Measurements from ENCODE around the gene FBXO3.

DNA sequence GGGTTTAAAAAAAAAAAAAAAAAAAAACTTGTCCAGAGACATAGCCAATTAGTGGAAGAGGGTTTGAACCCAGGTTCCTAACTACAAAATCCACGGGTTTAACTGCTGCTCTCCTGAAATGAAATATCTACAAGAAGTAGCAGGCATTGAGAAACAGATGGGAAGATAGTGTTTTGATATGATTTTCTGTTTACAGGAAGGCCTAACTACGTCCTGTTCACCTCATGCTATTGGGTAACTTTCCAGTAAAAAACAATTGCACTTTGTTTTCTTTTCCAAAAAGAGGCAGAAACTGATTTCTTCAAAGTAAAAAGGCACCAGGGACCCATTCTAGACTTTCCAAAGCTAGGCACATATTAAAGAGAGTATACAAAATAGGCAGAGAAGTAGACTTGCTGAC, 67.8 kb downstream of the FBXO3 start:
- TF ChIP-seq POLR2AphosphoS5 (IDR thresholded peaks at IDR 0.05; ENCODE audit: low read depth, low read length) (no peak), SIN3A (IDR thresholded peaks at IDR 0.05; ENCODE audit: borderline replicate concordance, insufficient read depth, low read length) (no peak), TAF1 (IDR thresholded peaks at IDR 0.05; ENCODE audit: borderline replicate concordance, insufficient read depth, low read length) (no peak)
- TF ChIP-seq, protein P1, sequence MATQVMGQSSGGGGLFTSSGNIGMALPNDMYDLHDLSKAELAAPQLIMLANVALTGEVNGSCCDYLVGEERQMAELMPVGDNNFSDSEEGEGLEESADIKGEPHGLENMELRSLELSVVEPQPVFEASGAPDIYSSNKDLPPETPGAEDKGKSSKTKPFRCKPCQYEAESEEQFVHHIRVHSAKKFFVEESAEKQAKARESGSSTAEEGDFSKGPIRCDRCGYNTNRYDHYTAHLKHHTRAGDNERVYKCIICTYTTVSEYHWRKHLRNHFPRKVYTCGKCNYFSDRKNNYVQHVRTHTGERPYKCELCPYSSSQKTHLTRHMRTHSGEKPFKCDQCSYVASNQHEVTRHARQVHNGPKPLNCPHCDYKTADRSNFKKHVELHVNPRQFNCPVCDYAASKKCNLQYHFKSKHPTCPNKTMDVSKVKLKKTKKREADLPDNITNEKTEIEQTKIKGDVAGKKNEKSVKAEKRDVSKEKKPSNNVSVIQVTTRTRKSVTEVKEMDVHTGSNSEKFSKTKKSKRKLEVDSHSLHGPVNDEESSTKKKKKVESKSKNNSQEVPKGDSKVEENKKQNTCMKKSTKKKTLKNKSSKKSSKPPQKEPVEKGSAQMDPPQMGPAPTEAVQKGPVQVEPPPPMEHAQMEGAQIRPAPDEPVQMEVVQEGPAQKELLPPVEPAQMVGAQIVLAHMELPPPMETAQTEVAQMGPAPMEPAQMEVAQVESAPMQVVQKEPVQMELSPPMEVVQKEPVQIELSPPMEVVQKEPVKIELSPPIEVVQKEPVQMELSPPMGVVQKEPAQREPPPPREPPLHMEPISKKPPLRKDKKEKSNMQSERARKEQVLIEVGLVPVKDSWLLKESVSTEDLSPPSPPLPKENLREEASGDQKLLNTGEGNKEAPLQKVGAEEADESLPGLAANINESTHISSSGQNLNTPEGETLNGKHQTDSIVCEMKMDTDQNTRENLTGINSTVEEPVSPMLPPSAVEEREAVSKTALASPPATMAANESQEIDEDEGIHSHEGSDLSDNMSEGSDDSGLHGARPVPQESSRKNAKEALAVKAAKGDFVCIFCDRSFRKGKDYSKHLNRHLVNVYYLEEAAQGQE (IDR thresholded peaks at IDR 0.05; ENCODE audit: insufficient read depth in 1 of 2, low read depth in 2 of 2, low read length in 2 of 2): no peak
